Transverse colon (tissue), 3 donors: ENCODE data around the gene SLC6A8.

Experiments
- EP300 ChIP-seq: sonication (generic); formaldehyde crosslinking; IDR thresholded peaks from one replicate; pipeline ENCODE4 v1.6.1; 2017; ENCODE audit warnings: antibody characterized with exemption, low read depth
- TF ChIP-seq, protein P1 (sequence below), 5 experiments: fragments of 200-600 bp in 3 of 5; fragments of 450-650 bp in 2 of 5; sonication (generic) in 3 of 5; IDR thresholded peaks; 1 replicate in 2 of 5; 2 replicates in 3 of 5; pipeline ENCODE4 v1.5.1; 2016 to 2017; ENCODE audit warnings: antibody characterized with exemption in 5 of 5, inconsistent platforms in 3 of 5, mild to moderate bottlenecking in 2 of 5, moderate library complexity in 1 of 5

DNA sequence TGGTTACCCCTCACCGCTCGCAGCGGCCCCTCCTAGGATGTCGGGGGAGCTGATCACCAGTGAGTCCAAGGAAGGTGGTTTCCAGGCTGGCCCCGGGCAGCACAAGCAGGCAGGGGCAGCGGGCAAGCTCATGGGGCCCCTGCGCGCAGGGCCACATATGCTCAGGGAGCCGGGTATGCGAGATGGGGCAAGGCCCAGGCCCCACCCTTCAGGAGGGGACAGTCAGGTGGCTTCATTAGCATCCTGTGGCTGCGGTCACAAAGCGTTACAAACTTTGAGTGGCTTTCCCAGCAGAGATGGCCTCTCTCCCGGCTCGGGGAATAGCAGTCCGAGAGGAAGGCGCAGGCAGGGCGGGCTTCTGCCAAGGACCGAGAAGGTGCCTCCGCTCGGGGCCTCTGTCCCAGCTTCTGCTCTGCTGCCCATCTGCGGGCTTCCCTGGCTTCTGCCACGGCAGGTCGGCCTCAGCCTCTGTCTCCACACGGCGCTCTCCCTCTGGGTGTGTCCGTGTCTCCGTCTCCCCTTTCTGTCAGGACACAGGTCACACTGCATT, 50.4 kb downstream of the SLC6A8 start:
- TF ChIP-seq, protein P1, sequence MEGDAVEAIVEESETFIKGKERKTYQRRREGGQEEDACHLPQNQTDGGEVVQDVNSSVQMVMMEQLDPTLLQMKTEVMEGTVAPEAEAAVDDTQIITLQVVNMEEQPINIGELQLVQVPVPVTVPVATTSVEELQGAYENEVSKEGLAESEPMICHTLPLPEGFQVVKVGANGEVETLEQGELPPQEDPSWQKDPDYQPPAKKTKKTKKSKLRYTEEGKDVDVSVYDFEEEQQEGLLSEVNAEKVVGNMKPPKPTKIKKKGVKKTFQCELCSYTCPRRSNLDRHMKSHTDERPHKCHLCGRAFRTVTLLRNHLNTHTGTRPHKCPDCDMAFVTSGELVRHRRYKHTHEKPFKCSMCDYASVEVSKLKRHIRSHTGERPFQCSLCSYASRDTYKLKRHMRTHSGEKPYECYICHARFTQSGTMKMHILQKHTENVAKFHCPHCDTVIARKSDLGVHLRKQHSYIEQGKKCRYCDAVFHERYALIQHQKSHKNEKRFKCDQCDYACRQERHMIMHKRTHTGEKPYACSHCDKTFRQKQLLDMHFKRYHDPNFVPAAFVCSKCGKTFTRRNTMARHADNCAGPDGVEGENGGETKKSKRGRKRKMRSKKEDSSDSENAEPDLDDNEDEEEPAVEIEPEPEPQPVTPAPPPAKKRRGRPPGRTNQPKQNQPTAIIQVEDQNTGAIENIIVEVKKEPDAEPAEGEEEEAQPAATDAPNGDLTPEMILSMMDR (IDR thresholded peaks at IDR 0.05), result no peak
- TF ChIP-seq EP300, result no peak
